Ovary (tissue), 3 donors: Measurements from ENCODE around the gene NR3C1.

Source experiments
- CTCF ChIP-seq, 3 donors: fragments of 450-650 bp in 2 of 3; fragments of 200-600 bp in 1 of 3; IDR thresholded peaks; one replicate each; pipeline versions ENCODE4 v1.5.1 to v1.8.0; 2016 to 2022; ENCODE audit warnings: antibody characterized with exemption in 3 of 3, mild to moderate bottlenecking in 1 of 3
- EP300 ChIP-seq: sonication (generic); formaldehyde crosslinking; IDR thresholded peaks from one replicate; pipeline ENCODE4 v1.6.1; 2017; ENCODE audit warnings: antibody characterized with exemption
- POLR2A ChIP-seq: fragments of 450-650 bp; IDR thresholded peaks from one replicate; pipeline ENCODE4 v1.6.1; 2017; ENCODE audit warnings: antibody characterized with exemption, mild to moderate bottlenecking, moderate library complexity
- donor health status: DM: no; HTN: no; CAD: no.

GRCh38 chr5:143399616-143400540 lies 3.6 kb downstream of the NR3C1 start:
- TF ChIP-seq CTCF (IDR thresholded peaks at IDR 0.05) (no peak), POLR2A (no peak), EP300 (no peak)
